Limb (tissue), 2 donors: ENCODE data around the gene GAS6.
"Not testable (repeated sequence)": the region's sequence is repeated elsewhere in the genome, so short reads cannot be mapped to it uniquely, and the experiment has no call there.

Source experiments
- DNase-seq, 2 donors: peaks; one replicate each; pipeline ENCODE4 v3.0.0-alpha.2; 2016; ENCODE audit errors: extremely low spot score in 2 of 2

Gene GAS6

DNA sequence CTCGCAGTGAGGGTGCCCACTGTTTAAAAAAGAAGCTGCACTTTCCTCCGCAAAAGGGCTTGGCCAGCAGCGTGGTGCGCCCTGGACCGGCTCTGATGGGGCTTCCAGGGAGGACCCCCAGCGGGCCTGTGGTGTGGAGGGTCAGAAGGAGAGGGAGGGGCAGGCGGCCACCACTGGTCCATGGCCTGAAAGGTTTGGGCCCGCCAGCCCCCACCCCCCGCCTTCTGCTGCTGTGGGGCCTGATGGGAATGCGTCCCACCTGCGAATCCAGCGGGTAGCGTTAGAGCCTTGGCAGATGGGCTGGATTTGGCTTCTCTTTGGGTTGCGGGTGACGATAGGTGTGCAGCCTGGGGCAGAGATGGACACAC lies 70.2 kb downstream of the GAS6 start:
- DNase-seq, result no peak

DNA sequence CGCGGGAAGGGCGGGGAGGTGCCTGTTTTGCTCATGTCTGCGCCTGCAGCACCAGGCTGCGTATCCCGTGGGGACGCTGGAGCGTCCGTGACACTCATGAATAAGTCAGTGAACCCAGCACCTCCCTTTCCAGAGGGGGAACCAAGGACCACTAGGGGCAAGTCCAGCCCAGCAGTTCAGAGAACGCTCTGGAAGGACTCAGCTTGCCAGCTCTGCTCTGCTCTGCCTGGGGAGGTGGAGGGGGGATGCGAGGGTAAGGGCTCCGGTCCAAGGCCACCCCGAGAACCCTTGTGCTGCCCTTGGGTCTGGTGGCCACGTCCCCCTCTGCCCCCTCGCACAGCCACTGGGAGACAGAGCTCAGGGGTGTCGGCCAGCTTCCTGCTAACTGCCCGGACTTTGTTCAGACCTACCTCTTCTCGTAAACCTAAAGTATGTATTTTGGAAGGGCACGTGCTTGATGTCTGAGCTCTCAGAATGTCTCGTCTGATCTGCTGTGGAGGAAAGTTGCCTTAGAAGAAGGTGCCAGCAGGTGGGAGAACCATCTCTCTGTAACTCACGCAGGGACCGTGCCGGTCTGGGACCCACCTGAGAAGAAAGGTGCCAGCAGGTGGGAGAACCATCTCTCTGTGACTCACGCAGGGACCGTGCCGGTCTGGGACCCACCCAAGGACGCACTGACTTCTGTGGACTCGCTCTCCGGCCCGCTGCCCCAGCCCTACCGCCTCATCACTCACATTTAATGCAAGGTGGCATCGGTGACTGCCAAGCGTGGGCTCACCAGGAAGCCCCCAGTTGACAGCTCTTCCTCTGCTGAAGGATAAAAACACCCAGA lies 70.8 kb downstream of the GAS6 start:
- peak in 1 of 2 donors; percentile 21 for DNase-seq

DNA sequence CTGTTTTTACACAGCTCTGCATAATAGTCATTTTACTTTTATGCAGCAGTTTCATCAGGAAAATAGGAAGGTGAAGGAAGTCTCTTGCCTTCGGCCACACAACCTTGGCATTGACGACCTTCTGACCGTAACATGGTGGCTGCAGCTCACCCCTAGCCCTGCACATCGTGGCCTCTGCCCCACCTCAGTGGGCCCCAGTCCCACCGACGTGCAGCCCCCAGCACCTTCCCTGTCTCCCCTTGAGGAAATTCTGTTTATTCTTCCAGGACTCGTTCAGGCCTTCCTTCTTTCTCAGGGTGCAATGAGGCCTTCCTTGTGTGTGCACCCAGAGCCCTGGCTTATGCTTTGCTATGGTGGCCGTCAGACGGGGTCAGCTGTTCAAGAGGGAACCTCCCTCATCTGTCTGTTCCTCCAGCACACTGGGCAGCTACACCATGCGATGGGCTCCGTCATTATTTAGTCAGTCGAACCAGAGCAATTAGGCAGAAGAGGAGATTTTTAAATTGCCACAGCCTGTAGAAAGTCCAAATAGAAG lies 71.6 kb downstream of the GAS6 start:
- DNase-seq, result no peak

DNA sequence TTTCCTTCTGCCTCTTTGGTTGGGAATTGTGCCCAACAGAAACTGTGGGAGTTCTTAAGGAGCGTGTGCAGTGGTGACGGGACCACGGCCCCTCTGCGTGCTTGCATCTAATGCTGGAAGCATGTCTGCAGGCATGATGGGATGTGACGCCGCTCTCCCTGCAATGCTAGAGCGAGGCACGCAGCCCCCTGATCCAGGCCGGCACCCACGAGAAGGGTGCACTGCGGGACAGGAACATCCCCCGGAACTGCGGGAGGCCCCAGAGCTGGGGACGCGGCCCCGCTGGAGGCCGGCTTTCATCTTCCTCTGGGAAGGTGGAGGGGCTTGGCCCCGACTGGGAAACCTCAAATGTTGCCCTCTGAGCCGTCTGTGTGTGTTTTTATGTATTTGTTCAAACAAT lies 72.1 kb downstream of the GAS6 start:
- peak in 1 of 2 donors; percentile 10 for DNase-seq

DNA sequence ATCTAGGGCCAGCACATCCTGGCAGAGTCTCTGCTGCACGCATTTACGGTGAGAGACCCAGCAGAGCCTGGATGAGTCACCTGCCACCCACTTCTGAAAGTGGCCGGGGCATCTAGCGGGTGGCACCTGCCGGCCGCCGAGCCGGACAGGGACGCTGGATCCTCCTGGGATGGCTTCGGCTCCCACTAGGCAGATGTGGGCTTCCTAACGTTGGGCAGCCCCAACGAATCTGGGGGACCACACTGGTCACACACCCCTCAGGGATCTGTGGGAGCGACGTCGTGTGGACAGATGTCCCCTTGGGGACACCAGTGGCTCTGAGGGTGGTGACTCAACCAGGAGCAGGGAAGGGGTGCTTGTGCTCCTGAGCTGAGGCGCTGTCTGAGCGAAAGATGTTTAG lies 72.7 kb downstream of the GAS6 start:
- peak in 1 of 2 donors; percentile 12 for DNase-seq

DNA sequence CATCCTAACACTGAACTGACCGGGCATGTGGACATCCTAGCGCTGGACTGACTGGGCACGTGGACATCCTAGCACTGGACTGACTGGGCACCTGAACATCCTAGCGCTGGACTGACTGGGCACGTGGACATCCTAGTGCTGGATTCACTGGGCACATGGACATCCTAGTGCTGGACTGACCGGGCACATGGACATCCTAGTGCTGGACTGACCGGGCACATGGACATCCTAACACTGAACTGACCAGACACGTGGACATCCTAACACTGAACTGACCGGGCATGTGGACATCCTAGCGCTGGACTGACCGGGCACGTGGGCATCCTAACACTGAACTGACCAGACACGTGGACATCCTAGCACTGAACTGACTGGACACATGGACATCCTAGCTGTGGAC lies 73.9 kb downstream of the GAS6 start:
- not testable (repeated sequence) for DNase-seq

DNA sequence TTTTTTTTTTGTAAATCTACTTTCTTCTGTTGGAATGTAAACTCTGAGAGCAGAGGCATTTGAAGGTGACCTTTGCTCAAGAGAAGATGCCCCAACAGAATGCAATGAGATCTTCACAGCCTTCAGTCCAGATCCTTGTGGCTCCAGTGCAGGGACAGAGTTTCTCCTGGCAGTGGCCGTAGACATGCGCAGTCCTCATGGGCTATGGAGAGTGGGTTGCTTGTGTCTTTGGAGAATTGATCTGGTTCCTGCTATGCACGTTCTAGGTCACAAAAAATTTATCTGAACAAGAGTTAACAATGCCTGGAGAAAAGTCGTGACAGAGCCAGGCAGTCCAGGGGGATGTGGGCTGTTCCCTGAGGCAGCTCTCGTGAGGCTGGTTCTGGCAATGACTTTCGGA lies 74.7 kb downstream of the GAS6 start:
- no peak for DNase-seq

DNA sequence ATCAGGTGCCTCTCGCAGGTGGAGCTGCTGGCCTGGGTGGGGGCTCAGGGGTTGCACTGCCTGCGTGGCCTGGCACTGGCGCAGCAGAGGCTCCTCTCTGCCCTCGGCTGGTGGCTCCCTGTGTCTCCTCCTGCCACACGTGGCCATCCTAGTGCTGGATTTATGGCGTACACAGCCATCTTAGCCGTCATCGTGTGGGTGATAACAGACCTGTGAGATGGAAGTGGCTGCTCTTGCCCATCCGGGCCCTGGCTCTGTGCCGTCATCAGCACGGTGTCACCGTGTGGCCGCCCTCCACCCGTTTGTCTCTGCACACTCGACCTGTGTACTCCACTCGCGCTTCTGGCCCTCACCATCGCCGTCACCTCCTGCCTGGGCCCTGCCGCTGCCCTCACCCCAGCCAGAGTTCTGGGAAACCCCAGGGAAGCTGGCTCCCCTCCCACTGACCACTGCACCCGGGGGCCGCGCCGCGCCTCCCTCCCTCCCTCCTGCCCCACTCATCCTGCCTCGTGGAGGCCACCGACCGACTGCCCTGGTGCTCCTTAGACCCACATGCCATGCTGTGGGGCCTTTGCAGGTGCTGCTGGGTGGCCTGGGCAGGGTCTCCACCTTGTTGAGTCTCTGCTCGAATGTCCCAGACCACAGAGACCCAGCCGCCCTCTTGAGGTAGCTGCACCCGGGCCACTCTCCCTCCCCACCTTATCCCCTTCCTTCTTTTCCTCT lies 75.3 kb downstream of the GAS6 start:
- DNase-seq, result peak in 1 of 2 donors; percentile 12

DNA sequence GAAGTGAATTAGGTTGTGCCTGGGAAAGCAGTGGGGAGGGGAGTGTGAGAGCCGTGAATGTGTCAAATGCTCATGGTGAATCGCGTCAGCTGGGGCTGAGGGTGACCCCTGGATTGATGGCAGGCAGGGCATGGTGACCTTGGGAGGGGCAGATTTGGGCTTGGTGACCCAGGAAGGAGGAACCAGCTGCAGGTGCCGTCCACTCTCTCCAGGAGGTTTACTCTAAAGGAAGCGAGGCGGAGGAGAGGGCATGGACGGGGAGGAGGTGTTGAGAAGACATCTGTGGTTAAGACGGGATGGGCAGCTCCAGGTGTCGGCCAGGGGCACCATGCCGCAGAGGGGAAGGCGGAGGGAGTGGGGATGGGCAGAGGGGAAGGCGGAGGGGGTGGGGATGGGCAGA lies 76.2 kb downstream of the GAS6 start:
- no peak for DNase-seq

DNA sequence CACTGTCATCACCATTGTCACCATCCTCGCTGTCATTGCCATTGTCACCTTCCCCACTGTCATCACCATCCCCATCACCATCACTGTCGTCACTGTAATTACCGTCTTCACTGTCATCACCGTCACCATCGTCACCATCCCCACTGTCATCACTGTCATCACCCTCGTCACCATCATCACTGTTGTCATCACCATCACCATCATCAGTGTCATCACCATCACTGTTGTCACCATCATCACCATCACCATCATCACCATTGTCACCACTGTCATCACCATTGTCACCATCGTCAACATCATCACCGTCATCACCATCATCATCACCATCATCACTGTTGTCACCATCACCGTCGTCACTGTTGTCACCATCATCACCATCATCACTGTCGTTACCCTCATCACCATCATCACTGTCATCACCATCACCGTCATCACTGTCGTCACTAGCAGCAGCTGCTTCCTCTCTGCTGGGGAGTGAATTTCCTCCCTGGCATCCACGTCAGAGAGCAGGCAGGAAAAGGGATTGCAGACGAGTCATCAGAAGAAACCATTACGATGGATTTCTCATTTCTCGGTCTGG lies 77.5 kb downstream of the GAS6 start:
- no peak for DNase-seq

DNA sequence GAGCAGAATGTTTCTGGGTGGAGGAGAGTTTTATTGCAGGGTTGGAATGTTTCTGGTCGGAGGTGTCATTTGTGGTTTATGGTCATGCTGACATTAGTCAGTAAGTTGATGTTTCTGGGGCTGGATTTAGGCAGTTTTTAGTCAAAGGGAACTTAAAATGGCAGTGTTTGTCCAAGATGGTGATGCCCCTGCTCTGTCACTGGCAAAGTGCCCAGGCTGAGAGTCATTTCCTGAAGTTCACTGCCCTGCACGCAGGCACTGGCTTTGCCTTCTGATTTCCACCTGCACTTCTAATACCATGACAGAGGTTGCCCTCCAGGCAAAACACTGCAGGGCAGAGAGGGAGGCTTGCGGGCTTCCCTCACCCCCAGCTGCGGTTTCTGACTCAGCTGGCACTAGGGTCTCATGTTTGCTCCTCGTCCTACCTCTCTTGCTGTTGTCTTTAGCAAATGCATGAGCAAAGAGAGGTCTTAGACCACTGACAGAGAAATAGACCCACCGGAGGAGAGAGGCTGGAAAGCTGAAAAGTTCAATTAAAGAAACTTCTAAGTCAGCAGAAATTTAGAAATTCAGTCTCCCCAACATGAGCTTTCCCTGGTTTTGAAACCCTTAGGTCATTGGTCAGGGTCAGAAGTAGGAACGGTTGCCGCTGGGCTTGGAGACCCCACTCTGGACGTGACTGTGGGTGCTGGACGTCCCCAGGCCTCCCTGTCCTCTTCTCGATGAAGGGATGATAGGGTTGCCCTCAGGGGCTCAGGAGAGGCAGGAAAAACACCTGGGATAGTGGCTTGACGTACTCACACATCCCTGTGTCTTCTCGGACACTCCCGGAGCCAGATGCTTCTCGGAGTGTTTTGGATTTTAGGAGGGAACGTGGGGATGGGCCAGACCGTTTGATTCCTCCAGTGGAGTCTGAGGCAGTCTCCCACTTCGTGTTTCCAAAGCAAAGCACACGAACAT lies 78.5 kb downstream of the GAS6 start:
- no peak for DNase-seq

DNA sequence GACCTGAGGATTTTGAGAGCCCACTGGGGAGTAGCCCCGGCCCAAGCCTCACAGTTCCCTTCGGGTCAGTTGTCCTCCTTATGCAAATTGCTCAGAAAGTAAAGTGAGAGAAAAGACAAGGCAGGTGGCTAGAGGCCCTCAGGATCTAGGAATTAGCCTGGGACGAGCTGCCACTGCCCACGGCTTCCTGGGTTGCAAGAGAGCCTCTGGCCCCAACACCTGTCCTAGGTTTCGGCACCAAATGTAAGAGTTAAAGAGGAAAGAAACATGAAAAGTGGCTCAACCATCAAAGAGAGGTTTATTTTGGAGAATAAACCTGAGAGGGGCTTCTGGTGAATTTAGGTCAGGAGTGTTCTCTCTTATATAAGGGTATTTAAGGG lies 79.2 kb downstream of the GAS6 start:
- no peak for DNase-seq

DNA sequence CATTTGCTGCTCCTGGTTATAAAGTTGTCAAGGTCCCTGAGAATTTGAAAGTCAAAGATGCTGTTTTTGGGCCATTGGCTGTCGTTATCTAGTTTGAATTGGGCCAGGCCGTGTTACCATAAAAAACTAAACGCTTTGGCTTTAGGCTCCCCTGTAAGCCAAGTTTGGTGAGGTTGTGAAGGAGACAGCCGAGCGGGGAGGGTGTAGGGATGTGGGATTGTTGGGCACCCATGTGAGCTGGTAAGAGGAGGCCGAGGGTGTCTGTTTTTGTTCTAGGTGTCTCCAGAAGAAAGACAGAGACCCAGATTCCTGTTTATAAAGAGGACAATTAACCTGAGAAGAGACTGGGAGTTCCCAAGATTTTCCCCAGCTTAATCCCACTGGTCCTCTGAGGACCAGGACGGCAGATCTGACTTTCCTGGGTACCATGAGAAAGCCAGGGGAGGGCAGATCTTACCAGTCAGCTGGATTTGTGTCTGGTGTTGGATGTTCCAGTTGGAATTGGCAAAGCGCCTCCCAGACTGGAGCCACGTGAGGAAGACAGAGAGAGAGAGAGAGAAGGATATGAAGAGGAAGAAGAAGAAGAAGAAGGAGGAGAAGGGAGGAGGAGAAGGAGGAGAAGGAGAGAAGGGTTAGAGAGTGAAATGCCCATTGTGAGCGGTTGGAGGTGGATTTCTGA lies 79.8 kb downstream of the GAS6 start:
- no peak for DNase-seq

DNA sequence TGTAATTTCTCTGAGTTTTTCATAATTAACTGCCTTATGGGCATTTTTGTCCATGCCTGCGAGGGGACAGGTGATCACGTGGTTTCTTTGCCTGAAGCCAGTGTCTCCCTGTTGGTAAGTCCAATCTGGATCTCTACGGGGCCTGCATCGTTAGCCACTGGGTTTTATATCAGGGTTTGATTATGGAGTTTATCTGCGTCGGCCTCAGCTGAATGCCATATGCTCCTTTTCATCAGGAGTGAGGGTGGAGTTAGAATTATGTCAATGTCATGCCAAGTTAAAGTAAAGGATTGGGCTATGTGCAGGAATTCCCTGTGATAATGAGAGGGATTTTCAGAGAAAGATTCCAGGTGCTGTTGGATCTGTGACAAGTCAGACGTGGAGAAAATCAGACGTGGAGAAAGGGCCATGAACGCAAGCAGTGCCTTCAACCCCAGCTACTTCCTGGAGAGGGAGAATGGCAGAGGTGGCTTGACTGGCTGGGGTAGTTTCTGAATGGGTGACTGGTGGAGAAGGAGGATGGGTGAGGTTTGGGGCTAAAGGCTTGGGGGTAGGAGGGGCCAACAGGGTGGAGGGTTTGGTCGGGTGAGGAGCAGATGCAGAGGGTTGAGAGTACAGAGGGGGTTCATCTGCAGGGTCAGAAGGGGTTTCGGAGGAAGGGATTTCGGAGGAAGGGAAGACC lies 80.5 kb downstream of the GAS6 start:
- no peak for DNase-seq

DNA sequence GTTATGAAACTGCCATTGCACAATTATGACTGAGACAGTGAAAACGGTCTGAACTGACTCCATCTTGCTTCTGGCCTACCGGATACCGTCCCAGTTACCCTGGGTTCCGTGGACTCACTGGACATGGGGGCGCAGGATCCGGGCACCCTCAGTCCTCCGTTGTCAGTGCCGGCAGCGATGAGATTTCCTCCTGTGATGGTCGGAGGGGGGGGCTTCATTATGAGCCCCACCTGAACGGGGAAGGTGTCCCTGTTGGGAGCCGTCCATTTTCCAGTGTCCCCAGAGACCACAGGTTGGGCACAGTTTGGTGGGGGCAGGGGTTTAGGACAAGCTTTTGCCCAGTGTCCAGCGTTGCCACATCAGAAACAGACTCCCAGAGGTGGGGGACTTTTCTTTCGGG lies 81.4 kb downstream of the GAS6 start:
- DNase-seq, result peak in 1 of 2 donors; percentile 13

DNA sequence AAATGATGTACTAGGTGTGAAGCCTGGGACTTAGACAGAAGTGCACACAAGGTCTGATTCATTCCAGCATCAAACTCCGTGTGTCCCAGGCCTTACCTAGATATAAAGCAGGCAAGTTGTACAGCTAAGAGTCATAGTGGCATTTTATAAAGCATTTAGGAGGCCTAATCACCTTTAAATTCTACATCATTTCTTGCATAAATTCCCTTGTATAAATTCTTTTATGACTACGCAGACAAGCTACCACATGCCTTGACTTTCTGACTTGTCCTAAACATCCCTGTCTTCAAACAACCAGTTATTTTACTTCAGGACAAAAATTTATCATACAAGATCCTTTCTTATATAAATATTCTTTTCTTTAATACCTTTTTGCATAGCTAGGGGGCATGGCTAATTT lies 82.3 kb downstream of the GAS6 start:
- DNase-seq, result no peak

DNA sequence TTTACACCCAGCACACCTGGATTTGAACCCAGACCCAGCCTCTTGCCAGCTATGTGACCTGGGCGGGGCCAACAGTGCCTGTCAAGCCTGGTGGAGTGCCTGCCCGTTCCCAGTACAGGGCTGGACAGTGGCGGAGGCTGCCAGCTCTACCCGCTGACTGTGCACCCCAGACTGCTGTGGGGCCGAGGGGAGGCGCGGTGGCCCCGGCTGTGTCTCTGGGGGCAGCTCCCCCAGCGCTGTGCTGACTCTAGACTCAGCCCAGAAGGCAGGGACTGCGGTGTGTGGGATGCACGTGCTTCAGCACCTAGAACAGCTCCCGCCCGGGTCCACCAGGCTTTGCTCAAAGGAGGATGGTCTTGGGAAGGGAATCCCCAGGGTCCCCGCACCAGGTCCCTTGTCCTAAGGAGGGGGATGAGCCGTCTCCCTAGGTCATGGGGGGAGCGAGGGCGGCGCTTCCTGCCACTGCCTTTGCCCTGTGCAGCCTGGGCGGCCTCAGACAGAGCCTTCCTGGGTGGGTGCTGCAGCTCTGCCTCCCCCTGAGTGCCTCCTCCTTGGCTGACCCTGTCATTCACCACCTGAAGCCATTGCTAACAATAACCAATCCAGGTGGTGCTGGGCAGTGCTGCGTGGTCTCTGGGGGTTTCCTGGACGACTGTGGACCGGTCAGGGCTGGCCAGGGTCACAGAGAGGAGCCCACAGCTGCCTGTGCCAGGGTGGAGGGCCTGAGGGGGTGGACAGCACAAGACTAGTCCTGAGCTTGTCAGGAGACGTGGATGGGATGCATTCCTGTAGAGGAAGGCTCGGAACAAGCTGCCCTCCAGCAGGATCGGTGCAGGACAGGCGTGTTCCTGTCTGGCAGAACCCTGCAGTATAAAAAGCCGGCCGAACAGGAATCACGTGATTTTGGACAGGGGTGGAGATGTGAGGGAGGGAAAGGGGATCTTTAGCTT lies 86.3 kb downstream of the GAS6 start:
- peak in 1 of 2 donors; percentile 71 for DNase-seq

DNA sequence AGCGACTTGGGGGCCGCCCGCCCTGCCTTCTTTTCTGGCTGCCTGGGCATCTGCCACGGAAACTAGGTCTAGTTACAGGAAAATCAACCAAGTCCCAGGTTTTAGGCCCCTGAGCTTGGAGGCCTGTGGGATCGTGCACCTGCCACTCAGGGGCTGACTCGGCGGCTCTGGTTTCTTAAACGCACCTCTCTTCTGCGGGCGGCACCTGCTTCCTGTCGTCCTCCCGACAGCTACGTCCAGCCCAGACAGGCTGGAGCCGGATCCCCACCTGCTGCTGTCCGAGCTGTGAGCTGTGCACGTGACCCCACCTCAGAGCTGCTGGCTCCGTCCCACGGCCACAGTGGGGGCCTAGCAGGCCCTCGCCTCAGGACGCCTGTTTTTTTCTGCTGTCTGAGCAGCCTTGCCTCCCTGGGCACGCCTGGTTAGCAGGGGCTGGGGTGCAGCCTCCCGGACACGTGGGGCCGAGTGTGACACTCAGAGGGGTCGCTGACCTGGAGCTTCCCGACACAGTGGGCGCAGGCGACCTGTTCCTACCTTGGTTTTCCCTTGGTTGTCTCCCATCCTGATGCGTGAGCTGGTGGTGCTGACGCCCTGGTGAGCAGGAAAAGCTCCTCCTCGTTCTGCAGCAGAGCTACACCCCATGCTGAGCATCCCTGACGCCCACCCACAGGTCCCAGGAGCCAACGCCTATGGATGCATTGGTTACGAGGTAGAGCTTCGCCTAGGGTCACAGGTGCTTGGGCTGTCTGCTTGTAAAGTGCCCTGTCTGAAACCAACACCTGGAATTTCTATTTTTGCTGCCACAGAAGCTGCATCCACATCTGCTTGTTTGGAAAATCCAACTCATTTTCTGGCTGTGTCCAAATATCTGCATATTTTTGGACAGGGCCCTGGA lies 87.4 kb downstream of the GAS6 start:
- no peak for DNase-seq
